NCI-H82 (cell line): Measurements from ENCODE around the gene IQCB1.
"Not testable (repeated sequence)": the region's sequence is repeated elsewhere in the genome, so short reads cannot be mapped to it uniquely, and the experiment has no call there.

Experiments
- DNase-seq: peaks from one replicate; lab custom pipeline; 2025; lab: John Stamatoyannopoulos, UW

The IQCB1 gene, protein sequence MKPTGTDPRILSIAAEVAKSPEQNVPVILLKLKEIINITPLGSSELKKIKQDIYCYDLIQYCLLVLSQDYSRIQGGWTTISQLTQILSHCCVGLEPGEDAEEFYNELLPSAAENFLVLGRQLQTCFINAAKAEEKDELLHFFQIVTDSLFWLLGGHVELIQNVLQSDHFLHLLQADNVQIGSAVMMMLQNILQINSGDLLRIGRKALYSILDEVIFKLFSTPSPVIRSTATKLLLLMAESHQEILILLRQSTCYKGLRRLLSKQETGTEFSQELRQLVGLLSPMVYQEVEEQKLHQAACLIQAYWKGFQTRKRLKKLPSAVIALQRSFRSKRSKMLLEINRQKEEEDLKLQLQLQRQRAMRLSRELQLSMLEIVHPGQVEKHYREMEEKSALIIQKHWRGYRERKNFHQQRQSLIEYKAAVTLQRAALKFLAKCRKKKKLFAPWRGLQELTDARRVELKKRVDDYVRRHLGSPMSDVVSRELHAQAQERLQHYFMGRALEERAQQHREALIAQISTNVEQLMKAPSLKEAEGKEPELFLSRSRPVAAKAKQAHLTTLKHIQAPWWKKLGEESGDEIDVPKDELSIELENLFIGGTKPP

DNA sequence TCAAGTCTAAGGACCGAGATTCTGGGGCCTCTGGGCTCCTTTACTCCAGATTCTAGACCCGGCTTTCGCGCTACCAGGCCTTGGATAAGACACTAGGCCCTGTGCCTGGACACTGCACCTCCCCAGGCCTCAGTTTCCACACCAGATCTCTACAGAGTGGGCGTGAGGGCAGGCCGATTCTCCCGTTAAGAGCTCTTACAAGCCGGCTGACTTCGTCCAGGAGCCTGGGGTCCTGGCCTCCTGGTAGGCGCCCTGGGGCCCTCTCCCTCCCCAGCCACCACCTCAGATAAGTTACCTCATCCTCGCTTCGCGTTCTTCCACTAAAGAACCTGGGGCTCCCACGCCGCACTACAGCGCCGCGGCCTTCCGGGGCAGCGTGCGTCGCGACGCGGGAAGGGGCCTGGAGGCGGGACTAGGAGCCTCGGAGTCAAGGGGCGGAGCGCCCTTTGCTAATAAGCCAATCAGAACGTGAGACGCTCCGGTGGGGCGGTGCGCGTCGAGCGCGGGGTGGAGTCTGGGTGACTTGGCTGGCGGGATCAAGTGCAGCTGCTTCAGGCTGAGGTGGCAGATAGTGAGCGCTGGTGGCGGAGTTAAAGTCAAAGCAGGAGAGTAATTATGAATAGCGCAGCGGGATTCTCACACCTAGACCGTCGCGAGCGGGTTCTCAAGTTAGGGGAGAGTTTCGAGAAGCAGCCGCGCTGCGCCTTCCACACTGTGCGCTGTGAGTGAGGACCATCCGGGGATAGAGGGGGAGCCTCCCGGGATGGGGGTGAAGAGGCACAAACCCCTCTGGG is at the start of gene IQCB1, which contains the start of gene EAF2:
Gene IQCB1 (minus strand): TSS at position 390 of the 794 bp plus-strand sequence. CDS start 6,100 bp downstream, outside the sequence.
Gene EAF2 (plus strand): TSS at position 539 of the 794 bp plus-strand sequence. CDS start 77 bp downstream, at position 616.
- DNase-seq = peak; percentile 99

DNA sequence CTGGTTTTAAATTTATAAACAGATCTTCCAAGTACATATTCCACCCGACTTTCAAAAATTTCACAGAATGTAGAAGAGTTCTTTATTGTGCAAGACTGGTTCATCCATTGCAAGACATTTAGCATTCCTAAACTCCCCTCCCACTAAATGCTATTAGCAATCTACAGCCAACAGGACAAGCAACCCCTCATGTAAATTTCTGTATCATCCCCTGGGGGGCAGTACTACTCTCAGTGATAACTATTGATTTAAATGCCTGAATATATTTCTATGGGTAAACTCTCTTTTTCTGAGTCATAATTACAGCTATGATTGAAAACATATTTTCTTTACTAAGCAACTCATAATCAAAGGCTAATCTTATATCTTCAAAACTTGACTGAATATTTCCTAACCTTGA is 48.6 kb upstream of the IQCB1 start:
- peak; percentile 68 for DNase-seq

DNA sequence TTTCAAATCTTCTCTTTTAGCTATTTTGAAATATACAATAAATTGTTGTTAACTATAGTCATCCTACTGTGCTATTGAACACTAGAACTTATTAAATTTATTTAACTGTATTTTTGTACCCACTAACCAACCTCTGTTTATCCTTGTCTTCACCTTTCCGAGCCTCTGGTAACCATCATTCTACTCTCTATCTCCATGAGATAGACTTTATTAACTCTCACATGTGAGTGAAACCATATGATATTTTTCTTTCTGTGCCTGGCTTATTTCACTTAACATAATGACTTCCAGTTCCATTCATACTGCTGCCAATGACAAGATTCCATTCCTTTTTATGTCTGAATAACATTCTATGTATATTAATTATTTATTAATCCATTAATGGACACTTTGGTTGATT is 43.6 kb upstream of the IQCB1 start:
- no peak for DNase-seq

DNA sequence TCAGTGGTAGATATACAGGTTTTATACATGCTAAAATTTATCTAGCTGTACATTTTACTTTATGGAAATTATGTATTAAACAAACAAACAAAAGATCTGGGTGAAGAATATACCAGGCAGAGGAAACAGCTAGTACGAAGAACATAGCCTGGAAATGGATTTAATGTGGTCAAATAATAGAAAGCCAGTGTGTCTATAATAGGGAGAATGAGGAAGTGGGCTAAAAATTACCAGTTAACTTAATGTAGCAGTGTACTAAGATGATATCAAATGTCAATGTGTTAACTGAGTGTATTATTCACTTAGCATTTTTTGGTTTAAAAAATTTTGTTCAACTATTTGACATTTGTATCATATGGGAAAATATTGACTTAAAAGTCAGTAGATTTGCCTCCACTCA is 36.6 kb upstream of the IQCB1 start:
- DNase-seq = no peak

DNA sequence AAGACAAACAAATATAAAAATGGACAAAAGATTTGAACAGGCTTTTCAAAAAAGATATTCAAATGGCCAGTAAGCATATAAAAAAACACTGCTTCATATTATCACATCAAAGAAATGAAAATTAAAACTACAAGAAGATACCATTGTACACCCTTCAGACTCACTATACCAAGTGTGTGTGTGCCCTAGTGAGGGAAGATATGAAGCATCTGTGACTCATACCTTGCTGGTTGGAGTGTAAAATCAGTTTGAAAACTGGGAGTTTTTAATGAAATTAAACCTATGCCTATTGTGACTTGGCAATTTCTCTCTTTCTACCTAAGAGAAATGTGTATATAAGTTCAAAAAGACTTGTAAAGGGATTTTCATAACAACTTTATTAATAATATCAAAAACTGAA is 35.9 kb upstream of the IQCB1 start:
- DNase-seq = no peak

DNA sequence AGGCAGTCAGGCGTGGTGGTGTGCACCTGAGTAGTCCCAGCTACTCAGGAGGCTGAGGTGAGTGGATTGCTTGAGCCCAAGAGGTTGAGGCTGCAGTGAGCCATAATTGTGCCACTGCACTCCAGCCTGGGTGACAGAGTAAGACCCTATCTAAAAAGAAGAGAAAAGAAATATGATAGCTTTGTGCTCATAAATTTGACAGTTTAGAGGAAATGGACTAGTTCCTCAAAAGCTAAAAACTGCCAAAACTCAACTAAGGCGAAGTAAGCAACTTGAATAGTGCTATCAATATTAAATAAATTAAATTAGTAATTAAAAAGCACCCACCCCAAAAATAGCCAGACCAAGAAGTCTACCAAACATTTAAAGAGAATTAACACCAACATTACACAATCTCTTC is 34.9 kb upstream of the IQCB1 start:
- no peak for DNase-seq

DNA sequence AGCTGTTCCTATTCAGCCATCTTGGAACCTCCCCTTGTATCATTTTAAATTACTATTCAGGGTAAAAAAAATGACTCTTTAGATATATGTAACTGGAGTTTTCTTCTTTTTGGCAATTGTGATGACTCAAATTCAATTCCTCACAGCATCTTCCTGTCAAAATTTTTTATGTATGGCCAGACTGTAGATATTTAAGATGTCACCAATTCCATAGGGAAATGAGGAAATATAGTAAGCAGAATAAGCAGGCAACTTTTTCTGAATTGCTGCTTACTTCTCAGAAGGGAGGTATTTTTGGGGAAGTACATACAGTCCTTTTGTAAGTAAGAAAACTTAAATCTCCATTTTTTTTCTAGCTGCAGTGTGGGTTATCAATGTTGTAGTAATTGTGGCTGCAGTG is 28.9 kb upstream of the IQCB1 start:
- DNase-seq = no peak

DNA sequence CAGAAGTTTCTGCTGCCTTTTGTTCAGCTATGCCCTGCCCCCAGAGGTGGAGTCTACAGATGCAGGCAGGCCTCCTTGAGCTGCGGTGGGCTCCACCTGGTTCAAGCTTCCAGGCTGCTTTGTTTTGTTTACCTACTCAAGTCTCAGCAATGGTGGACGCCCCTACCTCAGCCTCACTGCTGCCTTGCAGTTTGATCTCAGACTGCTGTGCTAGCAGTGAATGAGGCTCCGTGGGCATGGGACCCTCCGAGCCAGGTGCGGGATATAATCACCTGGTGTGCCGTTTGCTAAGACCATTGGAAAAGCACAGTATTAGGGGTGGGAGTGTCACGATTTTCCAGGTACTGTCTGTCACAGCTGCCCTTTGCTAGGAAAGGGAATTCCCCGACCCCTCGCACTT is 28.4 kb upstream of the IQCB1 start:
- not testable (repeated sequence) for DNase-seq

DNA sequence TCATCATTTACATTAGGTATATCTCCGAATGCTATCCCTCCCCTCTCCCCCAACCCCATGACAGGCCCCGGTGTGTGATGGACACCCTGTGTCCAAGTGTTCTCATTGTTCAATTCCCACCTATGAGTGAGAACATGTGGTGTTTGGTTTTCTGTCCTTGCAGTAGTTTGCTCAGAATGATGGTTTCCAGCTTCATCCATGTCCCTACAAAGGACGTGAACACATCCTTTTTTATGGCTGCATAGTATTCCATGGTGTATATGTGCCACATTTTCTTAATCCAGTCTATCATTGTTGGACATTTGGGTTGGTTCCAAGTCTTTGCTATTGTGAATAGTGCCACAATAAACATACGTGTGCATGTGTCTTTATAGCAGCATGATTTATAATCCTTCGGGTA is 22.9 kb upstream of the IQCB1 start:
- DNase-seq = not testable (repeated sequence)

DNA sequence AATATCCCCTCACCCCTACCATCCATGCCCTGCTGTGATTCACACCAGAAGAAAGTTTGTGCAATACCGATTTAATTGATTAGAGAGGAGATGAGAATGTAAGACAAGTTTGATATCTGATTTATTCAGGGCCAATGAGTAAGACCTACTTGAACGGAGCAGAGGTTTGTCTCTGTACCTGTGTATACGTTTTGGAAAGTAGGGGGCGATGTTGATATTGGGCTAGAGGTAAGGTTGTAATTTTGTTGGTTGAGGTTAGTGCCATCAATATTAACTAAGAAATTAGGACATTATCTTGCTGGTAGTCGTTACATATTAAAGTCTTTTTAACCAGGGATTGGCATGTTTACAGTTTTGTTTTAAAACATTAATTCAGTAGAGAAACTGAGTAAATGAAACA is 20.7 kb upstream of the IQCB1 start:
- peak; percentile 62 for DNase-seq

DNA sequence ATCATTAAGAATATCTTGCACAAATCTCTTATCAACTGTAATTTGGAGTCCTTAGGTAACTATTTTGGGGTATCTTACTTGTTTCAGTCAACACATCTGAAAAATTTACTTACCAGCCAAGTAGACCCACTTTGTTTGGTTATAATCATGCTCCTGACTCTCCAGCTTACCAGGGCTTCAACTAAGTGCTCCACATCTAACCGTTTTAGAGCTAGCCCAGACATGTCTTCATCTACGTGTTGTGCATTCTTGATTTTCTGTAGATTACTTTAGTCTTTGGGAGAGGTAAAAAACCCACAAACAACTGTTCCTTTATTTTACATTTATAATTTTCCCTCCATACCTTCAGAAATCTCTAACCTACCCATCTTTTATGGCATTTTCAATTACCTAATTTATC is 17.4 kb upstream of the IQCB1 start:
- DNase-seq = no peak

DNA sequence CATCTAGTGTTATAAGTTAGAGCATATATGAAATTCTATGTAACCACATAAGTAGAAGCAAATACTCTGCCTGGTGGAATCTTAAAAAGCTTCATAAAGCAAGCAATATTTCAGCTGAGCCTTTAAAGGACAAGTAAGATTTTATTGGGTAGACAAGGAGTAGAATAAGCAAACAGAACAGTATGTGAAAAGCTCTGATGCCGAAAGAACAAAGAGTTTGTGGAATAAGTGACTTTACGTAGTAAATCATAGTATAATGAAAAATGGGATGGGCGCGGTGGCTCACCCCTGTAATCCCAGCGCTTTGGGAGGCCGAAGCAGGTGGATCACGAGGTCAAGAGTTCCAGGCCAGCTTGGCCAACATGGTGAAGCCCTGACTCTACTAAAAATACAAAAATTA is 10.0 kb upstream of the IQCB1 start:
- no peak for DNase-seq

DNA sequence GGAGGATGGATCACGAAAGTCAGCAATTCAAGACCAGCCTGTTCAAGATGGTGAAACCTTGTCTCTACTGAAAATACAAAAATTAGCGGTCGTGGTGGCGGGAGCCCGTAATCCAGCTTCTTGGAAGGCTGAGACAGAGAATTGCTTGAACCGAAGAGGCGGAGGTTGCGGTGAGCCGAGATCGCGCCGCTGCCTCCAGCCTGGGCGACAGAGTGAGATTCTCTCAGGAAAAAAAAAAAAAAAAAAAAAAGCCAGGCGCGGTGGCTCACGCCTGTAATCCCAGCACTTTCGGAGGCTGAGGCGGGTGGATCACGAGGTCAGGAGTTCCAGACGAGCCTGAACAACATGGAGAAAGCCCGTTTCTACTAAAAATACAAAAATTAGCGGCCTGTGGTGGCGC is 5.1 kb upstream of the IQCB1 start:
- DNase-seq = no peak

DNA sequence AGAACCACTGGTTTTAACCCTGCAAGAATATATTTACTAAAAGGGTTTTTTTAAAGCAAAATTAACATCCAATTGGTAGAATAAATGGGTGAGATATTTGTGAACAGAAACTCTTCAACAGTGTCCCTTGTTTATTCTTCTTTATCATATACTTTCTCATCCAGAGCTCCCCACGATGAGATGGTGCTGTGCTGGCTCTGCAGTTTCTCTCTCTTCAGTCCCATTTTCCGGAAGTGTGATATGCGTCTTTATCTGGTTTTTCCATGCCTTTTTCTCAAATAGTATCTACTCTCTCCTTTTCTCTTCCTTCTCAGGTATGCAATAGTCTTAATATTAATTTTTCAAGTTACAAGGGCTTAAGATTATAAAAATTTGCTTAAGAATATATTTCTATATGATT is 1.6 kb upstream of the IQCB1 start:
- DNase-seq = no peak

DNA sequence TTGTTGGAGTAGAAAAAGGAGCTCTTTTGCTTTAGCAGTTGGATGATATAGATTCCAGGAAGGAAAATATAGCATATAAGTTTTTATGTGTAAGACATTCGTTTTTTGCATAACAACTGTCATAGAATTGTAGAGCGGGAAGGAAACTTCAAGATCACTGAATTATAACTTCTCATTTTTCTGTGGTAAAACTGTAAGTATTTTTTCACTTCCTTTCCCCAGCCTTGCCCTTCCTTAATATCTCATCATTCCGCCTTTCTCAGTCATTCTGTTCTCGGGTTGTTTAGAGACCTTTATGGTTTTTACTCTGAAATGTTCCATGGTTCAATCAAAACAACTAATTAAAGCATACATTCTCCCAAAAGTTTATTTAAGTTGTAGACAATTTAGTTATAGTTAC is 1.2 kb upstream of the IQCB1 start:
- DNase-seq = no peak

DNA sequence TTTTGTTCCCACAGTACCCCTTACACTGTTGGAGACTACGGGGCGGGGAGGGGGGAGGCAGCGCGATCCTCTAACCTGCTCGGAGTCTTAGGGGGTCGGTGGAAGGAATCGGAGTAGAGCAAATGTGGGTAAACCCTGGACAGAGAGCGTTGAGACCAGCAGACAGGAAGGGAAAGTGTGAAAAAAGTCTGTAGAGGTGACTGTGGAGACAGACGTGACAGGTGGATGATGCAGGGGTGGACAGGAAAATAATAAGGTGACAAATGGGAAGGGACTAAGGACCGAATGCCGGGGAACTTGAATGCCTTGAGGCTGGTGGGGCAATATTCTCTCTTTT is 573 bp upstream of the IQCB1 start:
- DNase-seq = peak; percentile 54

DNA sequence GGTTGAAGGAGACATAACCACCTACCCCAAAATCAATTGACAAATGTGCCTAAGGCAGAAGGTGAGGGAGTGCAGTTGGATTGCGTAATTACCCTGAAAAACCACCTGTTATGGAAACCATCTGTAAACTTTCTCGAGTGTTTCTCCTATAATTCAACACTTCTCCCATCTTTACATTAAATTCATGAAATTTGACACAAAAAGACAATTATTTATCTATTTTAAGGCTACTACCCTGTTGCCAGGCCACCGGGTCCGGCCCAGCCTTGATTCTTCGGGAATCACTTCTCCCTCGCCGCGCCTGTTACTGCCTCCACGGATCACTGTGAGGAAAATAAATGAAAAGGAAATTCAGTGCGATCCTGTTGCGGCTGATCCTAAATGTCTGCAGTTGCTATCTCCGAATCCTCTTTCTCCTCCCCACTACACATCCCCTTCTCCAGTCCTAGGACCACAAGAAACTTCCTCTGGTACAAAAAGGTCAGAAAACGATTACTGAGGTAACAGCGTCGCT is 646 bp downstream of the IQCB1 start:
- DNase-seq = peak; percentile 65

DNA sequence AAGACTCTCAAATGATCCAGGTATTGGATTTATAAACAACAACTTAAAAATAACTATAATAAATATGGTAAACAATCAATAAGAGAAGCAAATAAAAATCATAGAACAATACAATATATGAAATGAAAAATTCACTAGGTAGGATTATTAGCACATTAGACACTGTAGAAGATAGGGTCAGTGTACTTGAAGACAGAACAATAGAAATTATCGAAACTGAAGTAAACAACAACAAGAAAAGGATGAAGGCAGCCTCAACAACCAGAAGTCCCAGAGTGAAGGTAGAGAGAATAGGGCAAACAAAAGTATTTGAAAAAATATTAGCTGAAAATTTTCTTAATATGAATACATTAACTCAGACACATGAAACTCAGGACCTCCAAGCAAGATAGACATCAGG is 11.9 kb downstream of the IQCB1 start:
- DNase-seq = no peak

DNA sequence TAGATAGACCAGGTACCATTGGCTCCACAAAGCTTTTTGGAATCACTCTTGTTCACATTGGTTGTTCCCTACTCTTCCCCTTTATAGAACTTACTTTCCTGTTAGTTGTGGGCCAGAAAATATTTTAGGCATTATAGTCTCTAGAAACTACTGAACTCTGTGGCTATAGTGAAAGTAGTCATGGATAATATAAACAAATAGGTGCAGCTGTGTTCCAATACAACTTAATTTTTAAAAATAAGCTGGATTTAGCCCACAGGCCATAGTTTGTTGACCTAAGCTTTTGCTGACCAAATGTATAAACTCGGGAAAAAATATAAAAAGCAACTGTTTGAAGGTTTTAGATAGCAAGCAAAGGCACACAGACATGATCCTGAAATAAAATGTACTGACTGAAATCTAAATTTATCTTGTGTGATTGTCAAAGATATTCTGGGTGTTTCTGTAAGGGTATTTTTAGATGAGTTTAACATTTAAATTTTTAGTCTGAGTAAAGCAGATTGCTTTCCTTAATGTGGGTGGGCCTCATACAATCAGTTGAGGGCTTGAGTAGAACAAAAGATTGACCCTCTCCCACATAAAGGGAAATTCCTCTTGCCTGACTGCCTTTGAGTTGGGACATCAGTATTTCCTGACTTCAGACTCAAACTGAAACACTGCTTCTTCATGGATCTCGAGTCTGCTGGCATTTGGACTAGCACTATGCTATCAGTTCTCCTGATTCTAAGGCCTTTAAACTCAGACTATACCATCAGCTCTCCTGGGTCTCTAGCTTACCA is 13.2 kb downstream of the IQCB1 start:
- no peak for DNase-seq

DNA sequence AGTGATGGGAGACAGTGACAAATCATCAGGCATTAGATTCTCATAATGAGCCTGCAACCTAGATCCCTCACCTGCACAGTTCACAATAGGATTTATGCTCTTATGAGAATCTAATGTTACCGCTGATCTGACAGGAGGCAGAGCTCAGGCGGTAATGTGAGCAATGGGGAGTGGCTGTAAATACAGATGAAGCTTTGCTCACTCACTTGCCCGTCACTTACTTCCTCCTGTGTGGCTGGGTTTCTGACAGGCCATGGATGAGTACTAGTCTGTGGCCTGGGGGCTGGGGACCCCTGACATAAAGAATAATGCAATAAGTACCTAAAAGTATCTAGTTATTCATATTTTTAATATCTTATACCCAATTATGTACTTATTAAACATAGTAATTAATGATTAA is 15.6 kb downstream of the IQCB1 start:
- DNase-seq = peak; percentile 36

DNA sequence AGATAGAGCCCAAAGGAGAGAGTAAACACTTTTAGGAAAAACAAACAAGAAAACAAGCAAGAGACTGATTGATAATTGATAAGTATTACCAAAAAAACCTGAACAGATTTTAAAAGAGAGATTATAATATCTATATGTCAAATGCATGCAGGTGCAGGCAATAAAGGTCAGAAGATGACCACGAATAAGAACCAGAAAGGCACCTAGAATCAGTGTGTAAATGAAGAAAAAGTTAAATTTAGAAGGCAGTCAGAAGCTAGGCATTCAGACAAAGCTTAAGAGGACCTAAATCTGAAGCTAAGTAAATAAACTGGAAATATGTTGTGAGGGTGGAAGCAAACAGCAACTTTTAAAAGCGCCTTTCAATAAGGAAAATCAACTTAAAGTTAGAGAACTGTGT is 16.3 kb downstream of the IQCB1 start:
- no peak for DNase-seq

DNA sequence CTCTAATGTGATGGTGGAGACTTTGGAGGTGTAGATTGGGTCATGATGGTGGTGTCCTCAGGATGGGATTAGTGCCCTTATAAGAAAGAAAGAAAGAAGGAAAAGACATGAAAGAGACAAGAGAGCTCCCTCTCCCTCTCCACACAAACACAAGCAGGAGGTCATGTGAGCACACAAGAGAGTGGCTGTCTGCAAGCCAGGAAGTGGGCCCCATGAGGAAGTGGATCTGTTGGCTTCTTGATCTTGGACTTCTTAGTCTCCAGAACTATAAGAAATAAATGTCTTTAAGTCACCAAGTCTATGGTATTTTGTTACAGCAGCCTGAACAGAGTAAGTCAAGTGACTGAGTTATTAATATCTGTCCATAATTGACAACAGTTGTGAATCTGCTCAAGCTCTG is 17.1 kb downstream of the IQCB1 start:
- no peak for DNase-seq
